ENCODE data around the gene PNMA8B. TPM values are rescaled to one million over a fixed set of nuclear protein-coding genes. Genes with fewer than 3 reads are reported as not detected.

PNMA8B gene
- total RNA-seq, 1 donor from 2014 or later = 0.55 TPM

DNA sequence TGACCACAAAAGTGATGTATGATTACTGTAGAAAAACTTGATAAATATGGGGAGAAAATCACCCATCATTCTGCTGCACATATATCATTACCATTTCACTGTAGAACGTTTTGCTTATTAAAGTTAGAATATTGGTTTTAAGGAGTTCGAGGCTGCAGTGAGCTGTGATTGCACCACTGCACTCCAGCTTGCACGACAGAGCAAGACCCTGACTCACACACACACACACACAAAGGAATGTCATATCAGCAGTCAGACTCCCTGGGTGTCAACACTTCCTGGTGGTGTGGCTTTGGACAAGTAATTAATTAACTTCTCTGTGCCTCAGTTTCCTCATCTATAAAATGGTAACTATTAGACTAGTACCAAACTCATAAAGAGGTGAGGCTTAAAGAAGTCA lies 13.0 kb downstream of the PNMA8B start:
- Histone ChIP-seq H3K27ac (replicated peaks) (peak overlapping the region; percentile 78), H3K36me3 (no peaks in the 10 kb centered on the region), H3K4me1 (peaks cover 12% of the 10 kb centered on the region), H3K9me3 (replicated peaks) (no peaks in the 10 kb centered on the region), H3K27me3 (ENCODE audit: low read depth) (peaks cover 18% of the 10 kb centered on the region), H3K4me3 (no peak overlapping the region)
- TF ChIP-seq, protein P1, sequence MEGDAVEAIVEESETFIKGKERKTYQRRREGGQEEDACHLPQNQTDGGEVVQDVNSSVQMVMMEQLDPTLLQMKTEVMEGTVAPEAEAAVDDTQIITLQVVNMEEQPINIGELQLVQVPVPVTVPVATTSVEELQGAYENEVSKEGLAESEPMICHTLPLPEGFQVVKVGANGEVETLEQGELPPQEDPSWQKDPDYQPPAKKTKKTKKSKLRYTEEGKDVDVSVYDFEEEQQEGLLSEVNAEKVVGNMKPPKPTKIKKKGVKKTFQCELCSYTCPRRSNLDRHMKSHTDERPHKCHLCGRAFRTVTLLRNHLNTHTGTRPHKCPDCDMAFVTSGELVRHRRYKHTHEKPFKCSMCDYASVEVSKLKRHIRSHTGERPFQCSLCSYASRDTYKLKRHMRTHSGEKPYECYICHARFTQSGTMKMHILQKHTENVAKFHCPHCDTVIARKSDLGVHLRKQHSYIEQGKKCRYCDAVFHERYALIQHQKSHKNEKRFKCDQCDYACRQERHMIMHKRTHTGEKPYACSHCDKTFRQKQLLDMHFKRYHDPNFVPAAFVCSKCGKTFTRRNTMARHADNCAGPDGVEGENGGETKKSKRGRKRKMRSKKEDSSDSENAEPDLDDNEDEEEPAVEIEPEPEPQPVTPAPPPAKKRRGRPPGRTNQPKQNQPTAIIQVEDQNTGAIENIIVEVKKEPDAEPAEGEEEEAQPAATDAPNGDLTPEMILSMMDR (IDR thresholded peaks at IDR 0.05; ENCODE audit: borderline replicate concordance) = no peak
- intact Hi-C loops (cut with micrococcal nuclease) = no loop called here
- DNase-seq = no peak

DNA sequence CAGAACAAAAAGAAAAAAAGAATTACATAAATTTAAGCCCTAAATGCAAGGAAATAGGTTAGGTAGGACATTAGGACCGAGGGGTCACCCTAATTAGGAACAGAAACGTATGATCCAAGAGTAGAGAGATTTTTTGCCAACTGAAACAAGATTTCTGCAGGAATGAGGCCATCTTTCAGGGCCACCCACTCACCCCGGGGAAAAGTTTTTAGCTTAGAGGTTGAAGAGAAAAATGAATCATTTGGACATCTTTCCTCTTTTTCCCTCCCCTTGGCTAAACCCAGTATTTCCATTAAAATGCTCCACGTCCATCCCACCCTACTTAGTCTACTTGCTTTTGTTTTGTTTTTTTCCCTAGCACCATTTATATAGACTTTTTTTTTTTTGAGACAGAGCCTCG lies 13.7 kb downstream of the PNMA8B start:
- Histone ChIP-seq H3K36me3 (no peaks in the 10 kb centered on the region), H3K4me3 (peak overlapping the region; percentile 29), H3K27ac (replicated peaks) (peak overlapping the region; percentile 78), H3K27me3 (ENCODE audit: low read depth) (peaks cover 11% of the 10 kb centered on the region), H3K4me1 (peaks cover 6% of the 10 kb centered on the region), H3K9me3 (replicated peaks) (no peaks in the 10 kb centered on the region)
- no peak for DNase-seq
- intact Hi-C loops (cut with micrococcal nuclease) = no loop called here
- TF ChIP-seq, protein P1 (IDR thresholded peaks at IDR 0.05; ENCODE audit: borderline replicate concordance) = no peak

DNA sequence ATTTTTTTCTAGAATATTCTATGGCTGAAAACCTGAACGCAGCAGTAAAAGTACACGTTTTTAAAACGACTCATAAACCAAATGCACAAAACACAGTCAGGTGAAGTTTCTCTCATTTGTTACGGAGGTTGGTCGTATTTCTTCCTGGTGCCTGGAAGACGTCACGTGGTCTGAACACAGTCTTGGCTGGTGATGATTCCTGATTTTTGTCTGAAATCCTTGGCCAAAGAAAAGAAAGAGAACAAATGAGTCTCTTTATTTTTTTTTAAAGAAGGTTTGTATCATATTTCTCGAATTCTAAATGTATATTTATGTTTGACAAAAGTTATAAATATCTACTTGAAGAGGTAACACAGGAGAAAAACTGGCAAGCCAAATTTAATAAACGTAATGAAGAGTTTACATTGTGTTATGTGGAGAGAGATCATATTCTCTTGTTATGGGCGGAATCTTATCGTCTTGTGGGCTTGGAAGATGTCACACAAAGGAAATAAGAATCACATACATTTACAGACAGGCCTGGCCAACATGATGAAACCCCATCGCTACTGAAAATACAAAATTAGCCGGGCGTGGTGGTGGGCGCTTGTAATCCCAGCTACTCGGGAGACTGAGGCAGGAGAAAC lies 14.3 kb downstream of the PNMA8B start:
- intact Hi-C loops (cut with micrococcal nuclease) = no loop called here
- no peak for DNase-seq

DNA sequence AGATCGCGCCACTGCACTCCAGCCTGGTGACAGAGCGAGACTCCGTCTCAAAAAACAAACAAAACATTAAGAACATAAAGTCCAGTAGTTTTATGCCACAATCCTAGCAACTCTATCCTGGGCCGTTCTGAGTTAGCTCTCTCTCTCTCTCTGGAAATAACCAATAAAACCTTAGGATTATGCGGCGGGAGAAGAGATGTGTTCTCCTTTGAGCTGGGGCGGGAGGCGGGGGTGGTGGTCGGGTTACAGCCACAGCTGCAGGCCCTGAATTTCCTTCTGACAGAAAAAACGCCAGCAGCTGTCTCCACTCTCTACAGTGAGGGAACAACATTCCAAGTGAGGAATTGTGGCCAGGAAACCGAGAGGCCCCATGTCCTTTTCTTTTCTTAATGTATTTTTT lies 15.3 kb downstream of the PNMA8B start:
- Histone ChIP-seq H3K36me3 (no peaks in the 10 kb centered on the region), H3K9me3 (replicated peaks) (no peaks in the 10 kb centered on the region), H3K27me3 (ENCODE audit: low read depth) (peaks cover 6% of the 10 kb centered on the region), H3K4me3 (no peak overlapping the region), H3K4me1 (peaks cover 5% of the 10 kb centered on the region), H3K27ac (replicated peaks) (peak overlapping the region; percentile 78)
- TF ChIP-seq, protein P1 (IDR thresholded peaks at IDR 0.05; ENCODE audit: borderline replicate concordance) = no peak
- DNase-seq = no peak
- intact Hi-C loops (cut with micrococcal nuclease) = no loop called here

More for the DNA sequence above, 14.3 kb downstream of the PNMA8B start:
- Histone ChIP-seq H3K4me1 (peaks cover 5% of the 10 kb centered on the region), H3K9me3 (replicated peaks) (no peaks in the 10 kb centered on the region), H3K27ac (replicated peaks) (peak overlapping the region; percentile 78), H3K27me3 (ENCODE audit: low read depth) (peaks cover 6% of the 10 kb centered on the region), H3K4me3 (peak overlapping the region; percentile 29), H3K36me3 (no peaks in the 10 kb centered on the region)
- TF ChIP-seq, protein P1 (IDR thresholded peaks at IDR 0.05; ENCODE audit: borderline replicate concordance) = no peak

DNA sequence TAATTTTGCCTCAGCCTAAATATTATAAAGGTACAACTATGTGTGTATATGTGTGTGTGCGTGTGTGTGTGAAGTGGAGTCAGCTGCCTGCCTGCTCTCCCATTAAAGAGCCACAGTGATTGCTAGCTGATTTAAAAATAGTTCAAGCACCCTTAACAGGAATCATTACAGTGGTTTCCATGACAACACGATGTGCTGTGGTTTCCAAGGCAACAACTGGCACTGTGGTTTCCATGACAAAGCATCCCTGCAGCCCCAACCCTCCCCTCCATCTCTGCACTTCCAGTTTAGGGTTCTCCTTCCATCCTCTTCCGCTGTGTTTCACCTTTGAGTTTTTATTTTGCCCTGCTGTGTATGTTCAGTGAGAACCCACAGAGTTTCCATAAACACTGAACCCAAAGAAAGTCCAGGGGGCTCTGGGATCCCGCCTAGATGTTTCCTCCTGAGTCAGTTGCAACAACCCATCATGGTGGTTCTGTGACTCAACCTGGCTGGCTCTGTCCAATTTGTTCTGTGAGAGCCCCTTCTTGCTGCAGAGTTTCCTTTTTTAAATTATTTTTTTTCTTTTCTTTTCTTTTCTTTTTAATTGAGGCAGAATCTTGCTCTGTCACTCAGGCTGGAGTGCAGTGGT lies 17.2 kb downstream of the PNMA8B start:
- intact Hi-C loops (cut with micrococcal nuclease) = no loop called here
- Histone ChIP-seq H3K4me3 (no peak overlapping the region), H3K36me3 (no peaks in the 10 kb centered on the region), H3K9me3 (replicated peaks) (no peaks in the 10 kb centered on the region), H3K27ac (replicated peaks) (no peak overlapping the region), H3K4me1 (peaks cover 5% of the 10 kb centered on the region), H3K27me3 (ENCODE audit: low read depth) (peaks cover 20% of the 10 kb centered on the region)
- no peak for DNase-seq
- TF ChIP-seq, protein P1 (IDR thresholded peaks at IDR 0.05; ENCODE audit: borderline replicate concordance) = no peak
